Suprapubic skin (tissue), 4 donors: ENCODE data around the gene DACH2.

Source experiments
- EP300 ChIP-seq: sonication (generic); formaldehyde crosslinking; IDR thresholded peaks from one replicate; pipeline ENCODE4 v1.6.1; 2017; ENCODE audit warnings: antibody characterized with exemption
- POLR2A ChIP-seq, 2 donors: fragments of 450-650 bp; IDR thresholded peaks; one replicate each; pipeline ENCODE4 v1.6.1; 2017; ENCODE audit warnings: antibody characterized with exemption in 2 of 2, mild to moderate bottlenecking in 2 of 2, moderate library complexity in 2 of 2
- POLR2AphosphoS5 ChIP-seq, 3 donors: sonication (generic); formaldehyde crosslinking; IDR thresholded peaks; one replicate each; pipeline ENCODE4 v1.6.1; 2017; ENCODE audit warnings: antibody characterized with exemption in 3 of 3
- TF ChIP-seq, protein P1 (sequence below), 2 donors: fragments of 200-600 bp in 1 of 2; fragments of 450-650 bp in 1 of 2; sonication (generic) in 1 of 2; IDR thresholded peaks; one replicate each; pipeline ENCODE4 v1.5.1; 2016 to 2019; ENCODE audit warnings: antibody characterized with exemption in 2 of 2, mild to moderate bottlenecking in 1 of 2, moderate library complexity in 1 of 2

DNA sequence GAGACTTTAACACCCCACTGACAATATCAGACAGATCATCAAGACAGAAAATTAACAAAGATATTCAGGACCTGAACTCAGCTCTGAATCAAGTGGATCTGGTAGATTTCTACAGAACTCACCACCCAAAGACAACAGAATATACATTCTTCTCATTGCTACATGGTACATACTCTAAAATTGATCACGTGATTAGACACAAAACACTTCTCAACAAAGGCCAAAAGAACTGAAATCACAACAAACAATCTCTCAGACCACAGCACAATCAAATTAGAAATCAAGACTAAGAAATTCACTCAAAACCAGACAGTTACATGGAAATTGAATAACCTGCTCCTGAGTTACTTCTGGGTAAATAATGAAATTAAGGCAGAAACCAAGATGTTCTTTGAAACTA, 49.6 kb downstream of the DACH2 start:
- TF ChIP-seq POLR2A (IDR thresholded peaks at IDR 0.05): no peak
- no peak for TF ChIP-seq EP300
- TF ChIP-seq, protein P1, sequence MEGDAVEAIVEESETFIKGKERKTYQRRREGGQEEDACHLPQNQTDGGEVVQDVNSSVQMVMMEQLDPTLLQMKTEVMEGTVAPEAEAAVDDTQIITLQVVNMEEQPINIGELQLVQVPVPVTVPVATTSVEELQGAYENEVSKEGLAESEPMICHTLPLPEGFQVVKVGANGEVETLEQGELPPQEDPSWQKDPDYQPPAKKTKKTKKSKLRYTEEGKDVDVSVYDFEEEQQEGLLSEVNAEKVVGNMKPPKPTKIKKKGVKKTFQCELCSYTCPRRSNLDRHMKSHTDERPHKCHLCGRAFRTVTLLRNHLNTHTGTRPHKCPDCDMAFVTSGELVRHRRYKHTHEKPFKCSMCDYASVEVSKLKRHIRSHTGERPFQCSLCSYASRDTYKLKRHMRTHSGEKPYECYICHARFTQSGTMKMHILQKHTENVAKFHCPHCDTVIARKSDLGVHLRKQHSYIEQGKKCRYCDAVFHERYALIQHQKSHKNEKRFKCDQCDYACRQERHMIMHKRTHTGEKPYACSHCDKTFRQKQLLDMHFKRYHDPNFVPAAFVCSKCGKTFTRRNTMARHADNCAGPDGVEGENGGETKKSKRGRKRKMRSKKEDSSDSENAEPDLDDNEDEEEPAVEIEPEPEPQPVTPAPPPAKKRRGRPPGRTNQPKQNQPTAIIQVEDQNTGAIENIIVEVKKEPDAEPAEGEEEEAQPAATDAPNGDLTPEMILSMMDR (IDR thresholded peaks at IDR 0.05): no peak
- TF ChIP-seq POLR2AphosphoS5 (IDR thresholded peaks at IDR 0.05): no peak
